ENCODE measurements around the gene ADARB2. TPM values are rescaled to one million over a fixed set of nuclear protein-coding genes. Genes with fewer than 3 reads are reported as not detected.

ADARB2 gene
- total and polyA plus RNA-seq, 10 of the 15 experiments (the other 5 are each of a cell fraction or from before 2014, with no cell fraction given) = 0.02 to 4.1 (median 0.76) TPM

- no peak for ATAC-seq
- intact Hi-C loops (cut with micrococcal nuclease; ENCODE audit: unreplicated experiment) (loop anchor here (10.0 kb wide), 1 partner anchor 137 kb away; no protein-coding TSS in a partner anchor), in situ Hi-C loops (cut with MboI) (no loop called here)
- DNase-seq (ENCODE audit: low read depth, low spot score) = no peak
- no peak overlapping the region for H3K4me3 ChIP-seq
- H4K20me1 ChIP-seq (ENCODE audit: control insufficient read depth, insufficient read depth) = no peaks in the 10 kb centered on the region
- H3K4me1 ChIP-seq (ENCODE audit: control insufficient read depth, insufficient read depth, low read length) = peaks cover 4% of the 10 kb centered on the region; the same call in 1 of the 2 replicates
- H3K9me3 ChIP-seq (replicated peaks; ENCODE audit: control insufficient read depth, insufficient read depth, low read length) = no peaks in the 10 kb centered on the region
- ChIA-PET POLR2A (no interaction called here), RAD21 (ENCODE audit: unreplicated experiment) (no interaction called here), SMC1A (ENCODE audit: uncharacterized antibody, unreplicated experiment) (no interaction called here), CTCF (no interaction called here)
- no peaks in the 10 kb centered on the region for H3K79me2 ChIP-seq (ENCODE audit: control insufficient read depth, insufficient read depth, low read length)
- WGBS (ENCODE audit: insufficient coverage, insufficient replicate concordance, low lambda C conversion rate, missing lambda C conversion rate) = 40% methylated on average over 18 of the region's 19 CpGs
- no peak overlapping the region for H3K4me2 ChIP-seq (ENCODE audit: control insufficient read depth, insufficient read depth)
- no peaks in the 10 kb centered on the region for H3K36me3 ChIP-seq (ENCODE audit: control insufficient read depth in 2 of 2, insufficient read depth in 2 of 2, low read length in 1 of 2)
- H3K9ac ChIP-seq (ENCODE audit: control insufficient read depth, insufficient read depth, low read length) = no peak overlapping the region
- H2AFZ ChIP-seq (ENCODE audit: control insufficient read depth, low read depth, low read length) = no peak overlapping the region
- H3K27ac ChIP-seq (ENCODE audit: control insufficient read depth, insufficient read depth) = no peak overlapping the region
- TF ChIP-seq ELK1 (IDR thresholded peaks at IDR 0.05; ENCODE audit: low read depth, low read length) (no peak), KDM1A (IDR thresholded peaks at IDR 0.05; ENCODE audit: borderline replicate concordance) (no peak), NR2C2 (IDR thresholded peaks at IDR 0.05; ENCODE audit: borderline replicate concordance, control insufficient read depth, insufficient read length, low read depth) (no peak), RB1 (IDR thresholded peaks at IDR 0.05; ENCODE audit: borderline replicate concordance) (no peak), PAX8 (IDR thresholded peaks at IDR 0.05) (no peak), SREBF1 (IDR thresholded peaks at IDR 0.05; ENCODE audit: low read length) (no peak), POLR2A (IDR thresholded peaks at IDR 0.05; ENCODE audit: low read depth, low read length) (no peak), CEBPZ (IDR thresholded peaks at IDR 0.05; ENCODE audit: low read depth, low read length) (no peak), NFYB (IDR thresholded peaks at IDR 0.05; ENCODE audit: insufficient read depth, low read depth, low read length) (no peak), HDAC2 (IDR thresholded peaks at IDR 0.05) (no peak), ZNF217 (IDR thresholded peaks at IDR 0.05) (no peak), STAT1 (conservative IDR thresholded peaks at IDR 0.05) (no peak), ZZZ3 (IDR thresholded peaks at IDR 0.05; ENCODE audit: control insufficient read depth, insufficient read length, low read depth) (no peak), MTA2 (IDR thresholded peaks at IDR 0.05; ENCODE audit: low read depth) (no peak), MEF2A (IDR thresholded peaks at IDR 0.05; ENCODE audit: insufficient read depth, low read depth, low read length) (no peak), CBX5 (IDR thresholded peaks at IDR 0.05; ENCODE audit: low read depth) (no peak), ETV6 (conservative IDR thresholded peaks at IDR 0.05 in 1 of 2, IDR thresholded peaks at IDR 0.05 in 1 of 2; ENCODE audit: borderline replicate concordance in 1 of 2, low read depth in 1 of 2) (no peak)
- FAIRE-seq = no peak
- no peaks in the 10 kb centered on the region for H3K27me3 ChIP-seq (replicated peaks in 1 of 2; ENCODE audit: control insufficient read depth in 2 of 2, insufficient read depth in 2 of 2, low read length in 1 of 2)
- BruUV-seq (replicated peaks) = no TSS peak
Measured at GRCh38 chr10:1561731-1562337, 175.5 kb downstream of the ADARB2 start.

All from GM12878 (cell line).